Activated CD4-positive, alpha-beta memory T cell treated with anti-CD3 and anti-CD28 coated beads, Interleukin-2, amount 10 ng/mL, durations not matched to agents 7 days and 5 days (primary cell): ENCODE measurements around the gene TMC7. TPM values are rescaled to one million over a fixed set of nuclear protein-coding genes. Genes with fewer than 3 reads are reported as not detected.
A peak's percentile ranks its signal among the peaks of the same experiment; 100 is the strongest.

Experiments used
- CTCF ChIA-PET: fragments of 350-600 bp; sonication (Branson Sonifier 250); formaldehyde crosslinking; loops from one replicate; lab custom pipeline; 2021; ENCODE audit warnings: antibody characterized with exemption, inconsistent platforms; lab: Charles Lee
- POLR2A ChIA-PET: fragments of 350-600 bp; sonication (Branson Sonifier 250); formaldehyde crosslinking; loops from one replicate; lab custom pipeline; 2021; ENCODE audit warnings: antibody characterized with exemption; lab: Charles Lee
- DNase-seq: peaks from one replicate; pipeline ENCODE4 v3.0.0-alpha.2; 2020
- H3K27ac Mint-ChIP-seq: one replicate; pipeline ENCODE4 v1.8.0; 2021; ENCODE audit warnings: mild to moderate bottlenecking, mixed read lengths
- H3K27me3 Mint-ChIP-seq: one replicate; pipeline ENCODE4 v1.8.0; 2021; ENCODE audit warnings: mixed read lengths
- H3K36me3 Mint-ChIP-seq: one replicate; pipeline ENCODE4 v1.8.0; 2021; ENCODE audit warnings: low read depth, mixed read lengths
- H3K4me1 Mint-ChIP-seq: one replicate; pipeline ENCODE4 v1.8.0; 2021; ENCODE audit warnings: mixed read lengths
- H3K4me3 Mint-ChIP-seq: one replicate; pipeline ENCODE4 v1.8.0; 2021; ENCODE audit warnings: mild to moderate bottlenecking, mixed read lengths
- H3K9me3 Mint-ChIP-seq: one replicate; pipeline ENCODE4 v1.8.0; 2021; ENCODE audit warnings: mixed read lengths
- total RNA-seq, 2 experiments: library from RNA; stranded (reverse); gene quantifications; one replicate each; pipeline ENCODE4 v1.2.3, GENCODE V29; 2021

TMC7 gene
- total RNA-seq, result not detected

DNA sequence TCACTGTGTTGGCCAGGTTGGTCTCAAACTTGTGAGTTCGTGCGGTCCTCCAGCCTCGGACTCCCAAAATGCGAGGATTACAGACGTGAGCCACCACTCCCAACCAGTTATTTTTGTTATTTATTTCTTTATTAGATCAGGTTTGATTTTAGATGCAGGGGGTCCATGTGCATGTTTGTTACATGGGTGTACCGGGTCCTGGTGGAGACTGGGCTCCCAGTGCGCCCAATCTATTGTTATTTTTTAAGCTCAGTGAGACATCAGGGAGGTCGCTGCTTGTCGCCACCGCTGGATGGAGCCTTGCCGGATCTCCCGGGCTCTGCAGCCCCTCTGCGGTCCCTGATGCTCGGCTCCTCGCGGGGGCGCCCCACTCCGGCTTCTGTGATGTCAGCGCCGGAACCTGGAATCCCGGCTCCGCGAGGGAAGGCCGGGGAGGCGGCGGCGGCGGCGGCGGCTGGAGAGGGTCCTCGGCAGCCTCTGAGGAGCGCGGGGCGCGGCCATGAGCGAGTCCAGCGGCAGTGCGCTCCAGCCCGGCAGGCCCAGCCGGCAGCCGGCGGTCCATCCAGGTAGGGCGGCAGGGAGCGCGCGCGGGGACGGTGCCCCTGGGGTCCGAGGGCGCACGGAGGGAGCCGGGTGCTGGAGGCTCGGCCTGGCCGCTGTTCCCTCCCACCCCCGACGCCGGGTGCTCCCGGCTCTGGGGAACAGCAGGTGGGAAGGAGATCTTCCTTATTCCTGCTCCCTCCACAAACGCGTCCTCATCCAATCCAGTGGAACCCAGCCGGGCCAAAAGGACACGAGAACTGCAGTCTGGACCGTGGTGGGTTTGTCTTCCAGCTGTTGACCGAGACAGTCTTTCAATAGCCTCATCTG lies at the start of gene TMC7:
TSS of gene TMC7 (plus strand) at position 370 of the 870 bp plus-strand sequence. CDS start at position 500, 130 bp downstream.
- ChIA-PET POLR2A (no interaction called here), CTCF (interaction anchor here (0.6 to 1.3 kb wide), 4 partner anchors 8 to 90 kb away, joined by 3 to 4 read pairs (median 3); no protein-coding TSS in a partner anchor)
- peak within 1 kb of the TSS; percentile 8 for H3K4me3 Mint-ChIP-seq

DNA sequence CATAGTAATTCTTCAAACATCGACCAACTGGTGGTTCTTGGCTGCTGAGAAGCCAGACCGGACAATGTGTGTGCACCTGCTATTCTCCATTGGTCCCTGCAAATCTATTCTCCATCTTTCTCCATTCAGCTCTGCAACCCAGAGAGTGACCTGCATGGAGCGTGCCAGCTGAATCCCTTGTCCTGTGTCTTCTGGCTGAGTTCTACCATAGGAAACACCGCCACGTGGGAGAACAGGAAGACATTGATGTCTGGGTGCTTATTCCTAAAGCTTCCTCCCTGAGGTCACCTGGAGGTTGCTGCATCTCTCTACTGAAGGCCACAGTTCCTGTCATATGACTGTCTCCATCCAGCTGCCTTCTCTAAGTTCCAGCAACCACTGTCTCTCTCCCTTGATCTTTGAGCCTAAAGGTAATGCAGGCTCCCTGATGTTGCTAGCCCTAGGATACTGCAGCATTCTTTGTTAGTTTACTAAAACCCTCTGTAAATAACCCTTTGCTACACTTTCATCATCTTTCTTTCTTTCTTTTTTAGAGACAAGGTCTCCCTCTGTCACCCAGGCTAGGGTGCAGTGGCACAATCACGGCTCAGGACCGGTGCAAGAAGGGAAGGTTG lies 46.9 kb upstream of the TMC7 start:
- no peak overlapping the region for H3K4me3 Mint-ChIP-seq
- H3K9me3 Mint-ChIP-seq, result no peaks in the 10 kb centered on the region
- no peaks in the 10 kb centered on the region for H3K36me3 Mint-ChIP-seq
- CTCF ChIA-PET, result no interaction called here
- POLR2A ChIA-PET, result interaction anchor here (0.6 to 1.1 kb wide), 2 partner anchors 21 to 137 kb away, joined by 3 read pairs; no protein-coding TSS in a partner anchor
- peaks cover 13% of the 10 kb centered on the region for H3K4me1 Mint-ChIP-seq
- no peak overlapping the region for H3K27ac Mint-ChIP-seq
- H3K27me3 Mint-ChIP-seq, result no peaks in the 10 kb centered on the region
- no peak for DNase-seq

More for the DNA sequence above, at the start of gene TMC7:
- Mint-ChIP-seq H3K27me3 (peaks cover 32% of the 10 kb centered on the region), H3K27ac (no peak within 1 kb of the TSS), H3K9me3 (no peaks in the 10 kb centered on the region), H3K4me1 (peaks cover 2% of the 10 kb centered on the region), H3K36me3 (no peaks in the 10 kb centered on the region)
- peak; percentile 19 for DNase-seq

DNA sequence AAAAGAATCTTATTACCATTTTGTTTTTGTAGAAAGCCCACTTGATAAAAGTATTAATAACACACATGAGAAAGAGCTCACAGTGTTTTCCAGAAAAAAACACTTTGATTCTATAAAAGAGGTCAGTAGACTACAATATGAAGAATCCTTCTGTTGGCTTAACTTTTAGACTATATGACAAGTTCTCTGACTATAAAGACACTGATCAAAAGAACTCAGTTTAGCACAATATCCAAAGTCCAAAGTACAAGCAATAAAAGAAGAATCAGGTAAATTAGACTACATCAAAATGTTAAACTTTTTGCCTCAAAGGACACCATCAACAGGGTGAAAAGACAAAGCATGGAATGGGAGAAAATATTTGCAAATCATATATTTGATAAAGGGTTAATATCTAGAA lies 46.3 kb upstream of the TMC7 start:
- CTCF ChIA-PET, result no interaction called here
- peaks cover 12% of the 10 kb centered on the region for H3K4me1 Mint-ChIP-seq
- POLR2A ChIA-PET, result interaction anchor here (1.1 kb wide), 1 partner anchor 20 kb away, joined by 3 read pairs; no protein-coding TSS in a partner anchor
- no peaks in the 10 kb centered on the region for H3K27me3 Mint-ChIP-seq
- no peaks in the 10 kb centered on the region for H3K9me3 Mint-ChIP-seq
- no peak overlapping the region for H3K4me3 Mint-ChIP-seq
- H3K27ac Mint-ChIP-seq, result no peak overlapping the region
- no peaks in the 10 kb centered on the region for H3K36me3 Mint-ChIP-seq
- DNase-seq, result no peak

DNA sequence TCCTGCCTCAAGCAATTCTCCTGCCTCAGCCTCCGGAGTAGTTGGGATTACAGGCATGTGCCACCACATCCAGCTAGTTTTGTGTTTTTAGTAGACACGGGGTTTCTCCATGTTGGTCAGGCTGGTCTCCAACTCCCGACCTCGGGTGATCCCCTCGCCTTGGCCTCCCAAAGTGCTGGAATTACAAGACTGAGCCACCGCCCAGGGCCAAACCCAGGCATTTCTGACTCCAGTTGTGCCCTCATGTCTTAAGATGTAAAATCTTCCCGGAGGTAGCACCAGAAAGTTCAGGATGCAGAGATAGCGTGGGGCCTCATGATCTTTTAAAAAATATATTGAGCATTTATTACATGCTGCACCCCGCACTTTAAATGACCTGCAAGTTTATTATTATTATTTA lies 44.7 kb upstream of the TMC7 start:
- ChIA-PET CTCF (no interaction called here), POLR2A (no interaction called here)
- no peak overlapping the region for H3K4me3 Mint-ChIP-seq
- DNase-seq, result no peak
- H3K4me1 Mint-ChIP-seq, result peaks cover 12% of the 10 kb centered on the region
- no peaks in the 10 kb centered on the region for H3K9me3 Mint-ChIP-seq
- peaks cover 2% of the 10 kb centered on the region for H3K27me3 Mint-ChIP-seq
- no peak overlapping the region for H3K27ac Mint-ChIP-seq
- no peaks in the 10 kb centered on the region for H3K36me3 Mint-ChIP-seq

DNA sequence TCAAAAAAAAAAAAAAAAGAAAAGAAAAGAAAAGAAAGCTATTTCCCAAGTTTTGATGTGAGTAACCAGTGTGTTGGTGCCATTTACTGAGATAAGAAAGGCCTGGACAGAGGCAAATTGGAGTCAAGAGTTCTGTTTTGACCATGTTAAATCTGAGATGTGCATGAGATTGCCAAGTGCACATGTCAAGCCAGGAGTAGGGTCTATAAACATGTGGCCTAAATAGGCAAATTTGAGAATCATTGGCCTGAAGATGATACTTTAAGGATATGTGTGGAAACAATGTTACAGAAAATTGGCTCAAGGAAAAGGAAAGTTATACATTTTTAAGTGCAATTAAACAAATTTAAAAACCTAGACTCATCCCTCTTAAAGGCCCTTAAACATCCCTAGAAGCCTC lies 42.3 kb upstream of the TMC7 start:
- DNase-seq, result no peak
- Mint-ChIP-seq H3K4me1 (peaks cover 25% of the 10 kb centered on the region), H3K9me3 (no peaks in the 10 kb centered on the region), H3K36me3 (no peaks in the 10 kb centered on the region), H3K27me3 (peaks cover 6% of the 10 kb centered on the region), H3K4me3 (no peak overlapping the region), H3K27ac (no peak overlapping the region)
- ChIA-PET POLR2A (no interaction called here), CTCF (interaction anchor here (0.6 kb wide), 1 partner anchor 15 kb away, joined by 3 read pairs; no protein-coding TSS in a partner anchor)

DNA sequence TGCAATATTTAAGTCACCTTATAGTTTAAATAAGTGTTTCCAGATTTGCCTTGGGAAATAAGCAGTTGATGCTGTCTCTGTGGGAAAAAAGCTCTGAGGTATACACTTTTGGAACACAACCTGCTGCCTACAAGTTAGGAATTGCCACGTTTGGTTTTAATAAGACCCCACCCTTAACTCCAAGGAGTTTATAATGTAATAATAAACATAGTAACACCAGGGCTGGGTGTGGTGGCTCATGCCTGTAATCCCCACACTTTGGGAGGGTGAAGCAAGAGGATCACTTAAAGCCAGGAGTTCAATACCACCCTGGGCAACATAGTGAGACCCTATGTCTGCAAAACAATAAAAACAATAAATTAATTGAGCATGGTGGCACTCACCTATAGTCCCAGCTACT lies 41.7 kb upstream of the TMC7 start:
- DNase-seq, result no peak
- Mint-ChIP-seq H3K27ac (no peak overlapping the region), H3K4me3 (no peak overlapping the region), H3K27me3 (peaks cover 6% of the 10 kb centered on the region), H3K36me3 (no peaks in the 10 kb centered on the region), H3K4me1 (peaks cover 23% of the 10 kb centered on the region), H3K9me3 (no peaks in the 10 kb centered on the region)
- POLR2A ChIA-PET, result interaction anchor here (0.6 kb wide), 1 partner anchor 16 kb away, joined by 3 read pairs; the partner anchor contains the start of gene SMG1
- CTCF ChIA-PET, result no interaction called here

DNA sequence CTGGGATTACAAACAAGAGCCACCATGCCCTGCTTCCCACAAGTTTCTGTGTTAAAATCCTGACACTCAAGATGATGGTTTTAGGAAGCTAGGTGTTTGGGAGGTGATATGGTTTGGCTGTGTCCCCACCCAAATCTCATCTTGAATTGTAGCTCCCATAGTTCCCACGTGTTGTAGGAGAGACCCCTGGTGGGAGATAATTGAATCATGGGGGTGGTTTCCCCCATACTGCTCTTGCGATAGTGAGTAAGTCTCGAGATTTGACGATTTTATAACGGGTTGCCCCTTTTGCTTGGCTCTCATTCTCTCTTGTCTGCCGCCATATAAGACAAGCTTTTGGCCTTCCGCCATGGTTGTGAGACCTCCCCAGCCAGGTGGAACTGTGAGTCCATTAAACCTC lies 40.3 kb upstream of the TMC7 start:
- H3K4me1 Mint-ChIP-seq, result peaks cover 23% of the 10 kb centered on the region
- no peaks in the 10 kb centered on the region for H3K9me3 Mint-ChIP-seq
- H3K27ac Mint-ChIP-seq, result no peak overlapping the region
- peaks cover 6% of the 10 kb centered on the region for H3K27me3 Mint-ChIP-seq
- no peak overlapping the region for H3K4me3 Mint-ChIP-seq
- DNase-seq, result no peak
- ChIA-PET CTCF (interaction anchor here (0.5 kb wide), 1 partner anchor 13 kb away, joined by 3 read pairs; no protein-coding TSS in a partner anchor), POLR2A (no interaction called here)
- H3K36me3 Mint-ChIP-seq, result no peaks in the 10 kb centered on the region

DNA sequence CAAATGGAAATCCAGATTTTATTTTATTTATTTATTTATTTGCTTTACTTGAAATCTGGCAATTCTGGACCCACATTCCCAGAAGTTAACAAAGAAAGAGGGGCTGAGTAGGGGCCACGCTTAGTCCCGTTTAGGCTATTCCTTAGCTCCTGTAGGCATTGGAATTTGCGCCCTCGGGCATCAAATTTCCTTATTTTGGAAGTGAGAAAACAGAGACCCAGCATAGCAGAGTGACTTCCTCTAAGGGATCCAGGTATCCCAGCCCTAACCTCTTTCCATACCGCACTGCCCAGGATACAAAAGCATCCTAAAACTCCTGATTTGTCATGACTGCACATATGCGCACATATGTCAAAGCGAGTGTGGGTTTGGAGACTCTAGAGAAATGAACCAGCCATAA lies 38.5 kb upstream of the TMC7 start:
- no peak for DNase-seq
- Mint-ChIP-seq H3K4me1 (peaks cover 25% of the 10 kb centered on the region), H3K4me3 (peak overlapping the region; percentile 37), H3K9me3 (no peaks in the 10 kb centered on the region), H3K27ac (no peak overlapping the region), H3K27me3 (peaks cover 6% of the 10 kb centered on the region), H3K36me3 (no peaks in the 10 kb centered on the region)
- ChIA-PET POLR2A (interaction anchor here (1.7 kb wide), 2 partner anchors 12 to 19 kb away, joined by 6 to 7 read pairs; partner anchors contain the start of gene SMG1), CTCF (no interaction called here)

DNA sequence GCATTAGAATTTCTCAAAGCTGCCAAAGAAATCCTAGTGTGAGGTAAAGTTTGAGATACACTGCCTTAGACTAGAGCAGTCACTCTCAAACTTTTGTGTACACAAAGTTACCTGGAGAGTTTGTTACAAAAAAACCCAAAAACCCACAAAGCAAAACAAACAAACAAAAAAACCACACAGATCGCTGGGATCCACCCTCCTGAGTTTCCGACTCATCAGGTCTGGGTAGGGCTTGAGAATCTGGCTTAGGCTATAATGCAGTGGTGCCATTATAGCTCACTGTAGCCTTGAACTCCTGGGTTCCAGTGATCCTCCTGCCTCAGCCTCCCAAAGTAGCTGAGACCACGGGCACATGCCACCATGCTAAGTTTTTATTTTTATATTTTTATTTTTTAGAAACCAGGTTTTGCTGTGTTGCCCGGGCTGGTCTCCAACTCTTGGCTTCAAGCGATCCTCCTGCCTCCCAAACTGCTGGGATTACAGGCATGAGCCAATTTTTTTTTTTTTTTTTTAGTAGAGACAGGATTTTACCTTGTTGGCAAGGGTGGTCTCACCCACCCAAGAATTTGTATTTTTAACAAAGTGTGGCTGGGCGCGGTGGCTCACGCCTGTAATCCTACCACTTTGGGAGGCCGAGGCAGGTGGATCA lies 35.2 kb upstream of the TMC7 start:
- ChIA-PET POLR2A (no interaction called here), CTCF (no interaction called here)
- Mint-ChIP-seq H3K27ac (no peak overlapping the region), H3K36me3 (no peaks in the 10 kb centered on the region), H3K27me3 (peaks cover 5% of the 10 kb centered on the region), H3K4me3 (no peak overlapping the region), H3K9me3 (no peaks in the 10 kb centered on the region), H3K4me1 (peaks cover 33% of the 10 kb centered on the region)
- DNase-seq, result no peak

DNA sequence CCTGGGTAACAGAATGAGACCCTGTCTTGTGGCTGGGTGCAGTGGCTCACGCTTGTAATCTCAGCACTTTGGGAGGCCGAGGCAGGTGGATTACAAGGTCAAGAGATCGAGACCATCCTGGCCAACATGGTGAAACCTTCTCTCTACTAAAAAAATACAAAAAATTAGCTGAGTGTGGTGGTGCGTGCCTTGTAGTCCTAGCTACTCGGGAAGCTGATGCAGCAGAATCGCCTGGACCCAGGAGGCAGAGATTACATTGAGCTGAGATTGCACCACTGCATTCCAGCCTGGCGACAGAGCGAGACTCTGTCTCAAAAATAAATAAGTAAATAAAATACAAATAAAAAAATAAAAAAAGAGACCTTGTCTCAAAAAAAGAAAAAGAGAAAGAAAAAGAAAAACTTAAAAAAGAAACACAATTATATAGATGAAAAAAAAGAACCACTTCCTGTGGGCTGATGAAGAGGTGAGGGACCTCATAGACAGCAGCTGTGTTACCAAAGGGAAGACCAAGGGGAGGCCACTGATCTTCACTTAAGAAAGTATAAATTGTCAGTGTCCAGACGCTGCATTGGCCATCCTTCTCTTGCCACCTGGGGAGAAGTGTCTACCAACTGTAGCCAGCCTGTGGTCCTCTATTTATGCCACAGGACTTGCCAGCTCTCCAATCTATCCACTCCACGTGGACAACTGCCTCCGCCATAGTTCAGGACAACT lies 33.1 kb upstream of the TMC7 start:
- POLR2A ChIA-PET, result interaction anchor here (0.7 to 1.3 kb wide), 3 partner anchors 10 to 167 kb away, joined by 3 to 5 read pairs (median 3); no protein-coding TSS in a partner anchor
- no peaks in the 10 kb centered on the region for H3K36me3 Mint-ChIP-seq
- H3K4me3 Mint-ChIP-seq, result no peak overlapping the region
- H3K9me3 Mint-ChIP-seq, result no peaks in the 10 kb centered on the region
- H3K27me3 Mint-ChIP-seq, result peaks cover 2% of the 10 kb centered on the region
- peaks cover 28% of the 10 kb centered on the region for H3K4me1 Mint-ChIP-seq
- no peak overlapping the region for H3K27ac Mint-ChIP-seq
- no peak for DNase-seq
- CTCF ChIA-PET, result no interaction called here

DNA sequence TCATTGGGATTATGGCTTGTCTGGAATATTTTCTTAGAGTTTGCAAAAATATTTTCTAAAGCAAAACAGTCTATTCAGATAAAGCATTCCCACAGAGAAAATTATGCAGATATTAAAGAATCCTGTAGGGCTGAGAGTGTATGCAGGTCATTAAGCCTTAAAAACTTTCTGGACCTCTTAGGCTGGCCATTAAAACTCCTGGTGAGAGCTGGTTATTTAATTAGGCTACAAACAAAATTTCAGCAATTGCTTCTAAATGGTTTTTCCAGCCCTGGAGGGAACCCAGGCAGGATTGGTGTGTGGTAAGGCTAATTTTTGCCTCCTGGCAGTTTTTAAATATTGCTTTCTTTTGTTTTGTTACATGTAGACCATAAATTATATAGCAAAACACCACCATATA lies 30.2 kb upstream of the TMC7 start:
- peaks cover 15% of the 10 kb centered on the region for H3K4me1 Mint-ChIP-seq
- DNase-seq, result no peak
- no peaks in the 10 kb centered on the region for H3K36me3 Mint-ChIP-seq
- no peak overlapping the region for H3K27ac Mint-ChIP-seq
- H3K4me3 Mint-ChIP-seq, result no peak overlapping the region
- ChIA-PET CTCF (interaction anchor here (1.0 to 1.6 kb wide), 2 partner anchors 16 to 17 kb away, joined by 3 to 6 read pairs; no protein-coding TSS in a partner anchor), POLR2A (no interaction called here)
- H3K27me3 Mint-ChIP-seq, result peaks cover 4% of the 10 kb centered on the region
- H3K9me3 Mint-ChIP-seq, result no peaks in the 10 kb centered on the region
